ENCODE data around the gene SLC6A2. TPM values are rescaled to one million over a fixed set of nuclear protein-coding genes. Genes with fewer than 3 reads are reported as not detected.

The SLC6A2 gene
- total and polyA plus RNA-seq, 2 of the 13 experiments (the other 11 are each of a cell fraction or from before 2014, with no cell fraction given): 0.62 to 0.66 TPM

DNA sequence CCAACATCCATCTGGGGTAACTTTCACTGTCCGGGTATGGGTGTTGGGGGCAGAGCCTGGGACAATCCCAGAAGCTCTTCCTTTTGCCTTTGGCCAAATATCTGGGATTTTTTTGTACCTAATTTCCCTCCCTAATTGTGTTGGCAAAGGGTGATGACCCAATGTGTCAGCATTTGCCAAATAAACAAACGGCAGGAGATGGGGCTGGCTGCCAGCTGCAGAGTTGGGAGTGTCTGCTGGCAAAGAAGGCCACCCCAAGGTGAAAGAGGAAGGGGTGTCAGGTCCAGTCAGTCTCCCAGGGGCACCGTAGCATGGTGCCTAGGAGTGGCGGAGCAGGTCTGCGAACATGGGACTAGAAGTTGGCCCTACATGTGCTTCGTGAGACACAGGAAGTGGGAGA is 73.0 kb downstream of the SLC6A2 start:
- POLR2A ChIA-PET: no interaction called here

More for the DNA sequence above, 73.0 kb downstream of the SLC6A2 start:
- TF ChIP-seq RXRA (CRISPR knock-in tag; IDR thresholded peaks at IDR 0.05): no peak
- TF ChIP-seq WIZ (CRISPR knock-in tag; IDR thresholded peaks at IDR 0.05): no peak
- TF ChIP-seq, protein P1, sequence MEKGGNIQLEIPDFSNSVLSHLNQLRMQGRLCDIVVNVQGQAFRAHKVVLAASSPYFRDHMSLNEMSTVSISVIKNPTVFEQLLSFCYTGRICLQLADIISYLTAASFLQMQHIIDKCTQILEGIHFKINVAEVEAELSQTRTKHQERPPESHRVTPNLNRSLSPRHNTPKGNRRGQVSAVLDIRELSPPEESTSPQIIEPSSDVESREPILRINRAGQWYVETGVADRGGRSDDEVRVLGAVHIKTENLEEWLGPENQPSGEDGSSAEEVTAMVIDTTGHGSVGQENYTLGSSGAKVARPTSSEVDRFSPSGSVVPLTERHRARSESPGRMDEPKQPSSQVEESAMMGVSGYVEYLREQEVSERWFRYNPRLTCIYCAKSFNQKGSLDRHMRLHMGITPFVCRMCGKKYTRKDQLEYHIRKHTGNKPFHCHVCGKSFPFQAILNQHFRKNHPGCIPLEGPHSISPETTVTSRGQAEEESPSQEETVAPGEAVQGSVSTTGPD (CRISPR knock-in tag; IDR thresholded peaks at IDR 0.05): no peak
- TF ChIP-seq, protein P2, sequence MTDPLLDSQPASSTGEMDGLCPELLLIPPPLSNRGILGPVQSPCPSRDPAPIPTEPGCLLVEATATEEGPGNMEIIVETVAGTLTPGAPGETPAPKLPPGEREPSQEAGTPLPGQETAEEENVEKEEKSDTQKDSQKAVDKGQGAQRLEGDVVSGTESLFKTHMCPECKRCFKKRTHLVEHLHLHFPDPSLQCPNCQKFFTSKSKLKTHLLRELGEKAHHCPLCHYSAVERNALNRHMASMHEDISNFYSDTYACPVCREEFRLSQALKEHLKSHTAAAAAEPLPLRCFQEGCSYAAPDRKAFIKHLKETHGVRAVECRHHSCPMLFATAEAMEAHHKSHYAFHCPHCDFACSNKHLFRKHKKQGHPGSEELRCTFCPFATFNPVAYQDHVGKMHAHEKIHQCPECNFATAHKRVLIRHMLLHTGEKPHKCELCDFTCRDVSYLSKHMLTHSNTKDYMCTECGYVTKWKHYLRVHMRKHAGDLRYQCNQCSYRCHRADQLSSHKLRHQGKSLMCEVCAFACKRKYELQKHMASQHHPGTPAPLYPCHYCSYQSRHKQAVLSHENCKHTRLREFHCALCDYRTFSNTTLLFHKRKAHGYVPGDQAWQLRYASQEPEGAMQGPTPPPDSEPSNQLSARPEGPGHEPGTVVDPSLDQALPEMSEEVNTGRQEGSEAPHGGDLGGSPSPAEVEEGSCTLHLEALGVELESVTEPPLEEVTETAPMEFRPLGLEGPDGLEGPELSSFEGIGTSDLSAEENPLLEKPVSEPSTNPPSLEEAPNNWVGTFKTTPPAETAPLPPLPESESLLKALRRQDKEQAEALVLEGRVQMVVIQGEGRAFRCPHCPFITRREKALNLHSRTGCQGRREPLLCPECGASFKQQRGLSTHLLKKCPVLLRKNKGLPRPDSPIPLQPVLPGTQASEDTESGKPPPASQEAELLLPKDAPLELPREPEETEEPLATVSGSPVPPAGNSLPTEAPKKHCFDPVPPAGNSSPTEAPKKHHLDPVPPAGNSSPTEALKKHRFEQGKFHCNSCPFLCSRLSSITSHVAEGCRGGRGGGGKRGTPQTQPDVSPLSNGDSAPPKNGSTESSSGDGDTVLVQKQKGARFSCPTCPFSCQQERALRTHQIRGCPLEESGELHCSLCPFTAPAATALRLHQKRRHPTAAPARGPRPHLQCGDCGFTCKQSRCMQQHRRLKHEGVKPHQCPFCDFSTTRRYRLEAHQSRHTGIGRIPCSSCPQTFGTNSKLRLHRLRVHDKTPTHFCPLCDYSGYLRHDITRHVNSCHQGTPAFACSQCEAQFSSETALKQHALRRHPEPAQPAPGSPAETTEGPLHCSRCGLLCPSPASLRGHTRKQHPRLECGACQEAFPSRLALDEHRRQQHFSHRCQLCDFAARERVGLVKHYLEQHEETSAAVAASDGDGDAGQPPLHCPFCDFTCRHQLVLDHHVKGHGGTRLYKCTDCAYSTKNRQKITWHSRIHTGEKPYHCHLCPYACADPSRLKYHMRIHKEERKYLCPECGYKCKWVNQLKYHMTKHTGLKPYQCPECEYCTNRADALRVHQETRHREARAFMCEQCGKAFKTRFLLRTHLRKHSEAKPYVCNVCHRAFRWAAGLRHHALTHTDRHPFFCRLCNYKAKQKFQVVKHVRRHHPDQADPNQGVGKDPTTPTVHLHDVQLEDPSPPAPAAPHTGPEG (CRISPR knock-in tag; IDR thresholded peaks at IDR 0.05): no peak
- CTCF ChIA-PET (ENCODE audit: low intra/inter-chr PET ratio, low total read pairs): no interaction called here
- BruUV-seq (replicated peaks): no TSS peak
- in situ Hi-C loops (cut with HindIII; ENCODE audit: extremely low pct_ligation_motif_present, low pct_unique_long_range_greater_than_20kb): no loop called here
- Histone ChIP-seq H4K20me1 (ENCODE audit: insufficient read depth, low read length) (no peaks in the 10 kb centered on the region), H3K79me2 (ENCODE audit: insufficient read depth, low read length) (no peaks in the 10 kb centered on the region), H3K4me2 (ENCODE audit: low read depth, low read length) (no peak overlapping the region), H3K36me3 (replicated peaks in 1 of 2; ENCODE audit: control insufficient read depth in 1 of 2, insufficient read depth in 2 of 2, low read length in 2 of 2) (no peaks in the 10 kb centered on the region), H3K9me3 (ENCODE audit: low read length) (no peaks in the 10 kb centered on the region), H3K27me3 (ENCODE audit: control insufficient read depth in 1 of 2, insufficient read depth in 2 of 2, low read length in 2 of 2) (no peaks in the 10 kb centered on the region; a peak in 1 of 5 replicates), H3K4me3 (replicated peaks in 1 of 3; ENCODE audit: insufficient read depth in 1 of 3, low read depth in 2 of 3, low read length in 3 of 3) (no peak overlapping the region), H2AFZ (ENCODE audit: low read length) (no peak overlapping the region), H3K4me1 (ENCODE audit: insufficient read depth, low read length) (no peaks in the 10 kb centered on the region), H3K27ac (ENCODE audit: extremely low read length, insufficient read depth, low read length) (no peak overlapping the region), H3K9ac (ENCODE audit: insufficient read depth, low read depth, low read length) (no peak overlapping the region)
- 17% methylated on average over 6 of the region's 6 CpGs for WGBS (ENCODE audit: low lambda C conversion rate)
- no peak for FAIRE-seq
- DNase-seq (ENCODE audit: low spot score): no peak
- no peak for ATAC-seq
- intact Hi-C loops (cut with micrococcal nuclease; ENCODE audit: unreplicated experiment): no loop called here
